GM19043 (cell line): ENCODE data around the gene RRP12.

Experiments used
- ATAC-seq: cut with Tn5 transposase; IDR thresholded peaks from one replicate; pipeline ENCODE4 v1.9.1; 2021; ENCODE audit warnings: low read depth; ENCODE audit not compliant: unreplicated experiment

Gene RRP12

GRCh38 chr10:97336942-97337831 is 64.0 kb downstream of the RRP12 start:
- no peak for ATAC-seq

DNA sequence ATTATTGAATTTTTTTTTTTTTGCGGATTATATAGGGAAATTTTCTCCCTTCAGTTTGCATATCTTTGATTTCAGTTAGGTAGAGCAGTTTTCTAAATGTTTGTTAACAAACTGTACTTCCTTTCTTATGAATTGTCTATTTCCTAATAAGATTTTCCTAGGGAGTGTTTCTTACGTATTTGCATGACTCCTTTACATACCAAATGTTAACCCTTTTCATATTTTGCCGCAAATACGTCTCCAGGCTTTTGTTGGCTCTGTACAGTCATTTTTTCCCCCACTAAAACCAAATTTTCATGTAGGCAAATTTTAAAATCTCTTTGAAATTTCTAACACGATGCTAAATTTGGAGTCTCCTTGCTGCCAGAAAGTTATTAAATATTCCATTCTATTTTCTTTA is 64.7 kb downstream of the RRP12 start:
- ATAC-seq, result no peak

- ATAC-seq, result no peak
These were observed 65.1 kb downstream of the RRP12 start for GRCh38 chr10:97336006-97336405.

DNA sequence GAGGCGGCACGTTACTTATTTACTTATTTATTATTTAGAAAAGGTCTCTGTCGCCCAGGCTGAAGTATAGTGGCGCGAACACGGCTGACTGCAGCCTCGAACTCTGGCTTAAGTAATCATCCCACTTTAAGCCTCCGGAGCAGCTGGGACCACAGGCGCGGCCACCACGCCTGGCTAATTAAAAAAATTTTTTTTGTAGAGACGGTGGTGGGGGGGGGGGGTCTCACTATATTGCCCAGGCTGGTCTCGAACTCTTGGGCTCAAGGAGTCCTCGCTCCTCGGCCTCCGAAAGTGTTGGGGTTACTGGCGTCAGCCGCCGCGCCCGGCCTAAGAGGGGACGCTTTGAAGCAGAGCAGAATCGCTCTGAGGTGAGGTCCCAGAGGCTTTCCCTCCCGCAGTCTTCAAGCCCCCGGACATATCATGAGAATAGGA is 65.9 kb downstream of the RRP12 start:
- no peak for ATAC-seq

DNA sequence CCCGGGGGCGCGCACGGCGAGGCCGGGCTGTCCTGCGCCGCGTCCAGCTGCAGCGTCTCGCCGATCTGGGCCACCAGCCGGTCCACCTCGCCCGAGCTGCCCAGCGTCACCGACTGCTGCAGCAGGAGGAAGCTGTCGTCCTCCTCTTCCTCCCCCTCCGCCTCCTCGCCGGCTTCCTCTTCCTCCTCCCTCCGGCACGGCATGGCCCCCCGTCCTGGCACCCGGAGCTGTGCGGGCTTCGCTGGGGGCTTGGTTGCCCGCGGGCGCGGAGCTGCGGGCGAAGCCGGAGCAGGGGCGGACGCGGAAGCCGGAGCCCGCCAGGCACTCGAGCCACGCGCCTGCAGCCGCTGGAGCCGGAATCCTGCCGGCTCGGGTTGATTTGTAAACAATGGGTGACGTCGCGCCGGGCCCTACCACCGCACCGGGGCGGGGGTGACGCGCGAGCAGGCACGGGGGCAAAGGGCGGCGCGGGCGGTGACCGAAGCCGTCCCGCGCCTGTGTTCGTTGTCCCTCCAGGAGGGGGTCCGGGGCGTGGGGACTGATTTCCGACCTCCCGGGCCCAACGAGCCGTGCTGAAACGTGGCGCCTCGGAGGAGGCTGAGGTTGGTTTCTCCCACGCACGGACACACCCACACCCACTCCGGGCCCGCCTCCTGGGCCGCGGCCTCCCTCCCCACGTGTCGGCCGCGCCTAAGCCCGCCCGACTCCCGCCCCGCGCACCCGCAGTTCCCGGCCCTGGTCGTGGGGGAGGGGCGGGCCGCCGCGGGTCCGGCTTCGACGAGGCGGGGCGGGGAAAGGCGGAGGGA is 66.6 kb downstream of the RRP12 start, which contains the start of gene FRAT2:
Gene FRAT2, minus strand, starts transcription at position 360 of the 806 bp plus-strand sequence. Its CDS starts 157 bp downstream, at position 203.
- ATAC-seq, result peak; percentile 79

GRCh38 chr10:97333601-97334369 is 67.4 kb downstream of the RRP12 start:
- no peak for ATAC-seq

DNA sequence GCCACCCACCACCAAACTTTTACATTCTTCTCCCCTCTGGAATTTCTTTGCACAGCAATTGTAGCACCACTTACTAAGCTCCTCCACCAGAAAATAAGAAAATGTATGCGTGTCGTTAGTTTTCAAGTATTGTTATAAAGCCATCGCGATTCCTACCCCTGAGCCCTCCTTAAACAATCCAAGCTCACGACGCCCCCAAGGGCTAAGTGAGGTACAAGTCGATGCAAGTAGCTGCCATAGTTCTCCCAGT is 67.9 kb downstream of the RRP12 start:
- no peak for ATAC-seq

DNA sequence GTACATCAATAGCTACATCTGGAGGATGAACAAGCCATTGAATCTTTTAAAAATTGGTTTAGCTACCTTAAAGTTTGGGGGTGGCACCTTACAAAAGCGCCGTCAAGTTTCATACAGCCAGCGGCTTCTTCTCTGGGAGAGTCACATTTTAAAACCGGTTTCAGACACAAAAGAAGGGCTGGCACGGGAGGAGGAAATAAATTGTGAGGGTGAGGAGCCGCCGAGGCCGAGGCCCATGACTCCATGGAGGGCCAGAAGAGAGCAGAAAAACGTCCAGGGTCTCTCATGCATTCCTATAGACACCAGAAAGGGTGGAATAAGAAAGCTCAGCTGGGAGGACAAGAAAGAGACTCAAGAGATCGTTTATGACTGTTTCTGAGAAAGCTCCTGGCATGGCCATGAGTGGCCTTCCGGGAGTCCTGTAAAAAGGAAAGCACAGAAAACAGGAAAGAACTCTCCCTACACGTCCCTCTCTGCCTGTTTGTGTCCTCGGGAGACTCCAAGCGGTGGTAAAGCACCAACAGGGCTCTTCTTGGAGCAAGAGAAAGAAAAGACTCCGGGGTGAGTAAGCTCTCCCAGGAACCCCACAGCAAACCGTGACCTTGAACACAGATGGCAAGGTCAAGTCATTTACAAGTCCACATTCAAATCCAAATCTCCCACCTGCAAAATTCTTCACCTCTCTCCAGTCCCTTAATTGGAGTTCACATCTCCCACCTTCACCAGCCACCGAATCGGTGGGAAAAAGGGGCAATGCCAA is 68.4 kb downstream of the RRP12 start:
- ATAC-seq, result no peak

- no peak for ATAC-seq
These were observed 69.9 kb downstream of the RRP12 start for GRCh38 chr10:97331153-97331703.

DNA sequence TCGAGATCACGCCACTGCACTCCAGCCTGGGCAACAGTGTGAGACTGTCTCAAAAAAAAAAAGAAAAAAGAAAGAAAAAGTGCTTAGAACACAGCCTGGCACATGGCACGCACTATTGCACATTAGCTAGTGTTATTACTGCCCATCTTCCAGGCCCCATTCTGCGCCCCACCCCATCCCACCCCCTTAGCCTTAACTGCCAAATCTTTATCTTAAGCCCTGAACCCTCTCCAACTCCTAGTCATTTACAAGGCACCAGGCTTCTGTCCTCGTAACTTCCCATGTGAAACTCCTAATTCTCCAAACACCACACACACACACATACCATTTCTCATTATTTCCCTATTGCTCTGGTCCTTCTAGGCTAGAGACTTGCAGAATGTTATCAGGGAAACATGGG is 71.4 kb downstream of the RRP12 start:
- ATAC-seq, result no peak

DNA sequence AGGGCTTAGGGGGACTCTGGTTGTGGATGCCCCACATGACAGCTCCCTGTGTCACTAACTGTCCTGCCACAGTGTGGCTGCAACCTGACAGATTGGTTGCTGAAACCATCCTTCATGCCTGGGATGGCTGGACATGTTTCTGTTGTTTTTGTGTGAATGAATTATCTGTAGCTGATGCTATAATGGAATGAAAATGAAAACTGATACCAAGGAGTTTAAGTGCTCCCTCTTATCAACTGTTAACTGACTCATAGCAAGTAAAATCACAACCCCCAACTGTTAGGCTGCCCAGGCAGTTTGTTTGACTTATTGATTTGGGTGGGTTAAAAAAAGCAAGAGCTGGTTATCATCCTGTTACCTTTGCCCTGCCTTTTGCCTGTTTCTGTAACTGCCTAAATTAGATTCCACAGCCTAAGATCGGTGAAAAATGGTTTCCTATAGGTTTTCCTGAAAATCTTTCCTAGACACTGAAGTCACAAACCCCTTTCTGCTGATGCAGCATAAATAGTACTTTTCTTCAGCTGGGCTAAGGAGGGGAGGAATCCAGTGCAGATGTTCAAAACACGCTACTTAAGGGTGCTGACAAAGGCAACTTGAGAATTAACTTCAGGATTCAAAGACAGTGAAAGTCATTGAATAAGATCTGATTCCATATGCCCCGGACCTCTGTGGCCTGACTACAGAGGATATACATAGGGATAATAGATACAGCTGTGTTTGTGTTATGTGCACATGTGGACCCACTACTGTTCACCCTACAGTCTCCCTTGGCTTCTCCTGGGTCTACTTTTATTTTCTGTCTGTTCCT is 72.3 kb downstream of the RRP12 start:
- ATAC-seq, result no peak

DNA sequence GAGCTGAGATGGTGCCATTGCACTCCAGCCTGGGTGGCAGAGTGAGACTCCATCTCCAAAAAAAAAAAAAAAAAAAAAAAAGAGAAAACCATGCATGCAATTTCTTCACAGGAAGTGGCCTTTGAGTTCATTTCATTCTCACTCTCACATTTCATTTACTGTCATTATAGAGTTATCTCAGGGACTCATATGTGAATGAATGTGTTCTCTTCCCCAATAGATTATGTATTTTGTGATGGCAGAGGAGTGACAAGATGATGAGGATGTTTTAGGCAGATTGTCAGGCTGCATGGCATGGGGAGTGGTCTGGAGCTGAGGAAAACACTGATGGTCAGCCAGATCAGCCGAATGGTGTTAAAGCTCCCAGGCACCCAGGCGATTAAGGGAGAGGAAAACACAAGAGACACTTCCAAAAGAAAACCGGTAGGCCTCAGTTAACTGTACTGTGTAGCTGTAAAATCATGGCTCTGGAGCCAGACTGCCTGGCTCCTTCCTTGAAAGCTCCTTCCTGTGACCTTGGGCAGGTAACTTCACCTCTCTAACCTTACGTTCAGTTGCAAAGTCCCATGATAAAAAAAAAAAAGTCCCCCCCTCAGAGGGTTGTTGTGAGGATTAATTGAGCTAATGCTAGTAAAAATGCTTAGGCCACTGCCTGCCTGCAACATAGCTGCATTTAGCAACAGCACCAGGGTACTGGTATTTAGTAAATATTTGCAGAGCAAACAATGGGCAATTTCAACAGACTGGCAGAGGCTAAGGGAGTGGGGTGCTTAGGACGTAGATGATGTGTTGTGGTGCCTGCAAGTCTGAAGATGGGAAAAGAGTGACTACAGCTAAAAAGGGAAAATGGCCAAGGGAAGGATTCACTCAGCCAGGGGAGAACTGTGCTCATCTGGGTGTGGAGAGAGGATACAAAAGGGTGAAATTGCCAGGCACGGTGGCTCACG is 73.5 kb downstream of the RRP12 start:
- ATAC-seq, result no peak

DNA sequence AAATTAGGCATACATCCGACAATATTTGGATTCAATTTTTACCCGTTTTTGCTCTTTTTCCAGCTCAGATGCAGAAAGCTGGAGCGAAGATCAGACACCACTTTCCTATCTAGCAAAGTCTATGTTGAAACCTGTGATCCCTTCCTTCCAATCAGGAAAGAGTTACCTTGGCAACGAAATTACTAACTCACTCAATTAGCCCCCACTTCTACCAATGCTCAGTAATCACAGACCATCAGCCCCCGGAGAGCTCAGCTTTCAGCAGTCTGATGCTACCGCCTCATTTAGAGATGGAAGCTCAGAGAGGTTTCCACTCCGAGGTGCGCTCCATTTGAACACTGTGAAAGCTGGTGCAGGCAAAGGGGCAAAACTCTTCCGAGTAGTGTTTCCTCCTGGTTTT is 75.4 kb downstream of the RRP12 start:
- no peak for ATAC-seq

DNA sequence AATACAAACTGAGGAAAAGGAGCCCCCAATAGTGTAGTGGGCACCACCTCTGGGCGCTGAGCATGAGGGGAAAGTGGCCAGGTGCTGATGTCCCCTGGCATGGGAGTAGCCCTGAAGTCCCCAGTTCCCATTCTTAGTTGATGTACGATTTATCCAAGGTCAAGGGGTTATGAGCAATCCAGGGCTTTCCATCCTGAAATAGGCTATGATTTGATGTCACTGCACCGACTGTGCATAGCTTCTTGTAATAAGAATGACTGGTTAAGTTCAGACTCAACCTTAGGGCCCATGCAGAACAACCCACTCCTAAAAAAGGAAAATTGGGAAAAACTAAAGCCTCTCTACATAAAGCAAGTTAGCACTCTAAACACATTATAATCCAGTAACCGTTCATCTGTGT is 77.6 kb downstream of the RRP12 start:
- no peak for ATAC-seq

DNA sequence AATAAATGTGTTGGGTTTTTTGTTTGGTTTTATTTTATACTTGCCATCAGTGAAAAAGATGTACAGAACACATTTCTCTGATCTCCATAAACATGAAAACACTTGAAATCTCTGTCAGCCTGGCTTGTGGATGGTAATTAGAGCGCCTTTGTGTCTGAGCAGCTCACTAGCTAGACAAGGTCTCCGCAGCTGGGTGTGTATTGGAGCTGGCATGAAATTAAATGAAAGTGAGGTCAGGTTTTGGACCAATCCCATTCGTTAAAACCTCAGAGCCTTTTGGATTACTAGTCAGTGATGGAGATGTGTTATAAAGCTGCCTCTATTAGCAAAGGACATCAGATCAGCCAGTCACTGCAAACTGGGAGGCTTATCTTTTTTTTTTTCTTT is 79.3 kb downstream of the RRP12 start:
- ATAC-seq, result no peak

DNA sequence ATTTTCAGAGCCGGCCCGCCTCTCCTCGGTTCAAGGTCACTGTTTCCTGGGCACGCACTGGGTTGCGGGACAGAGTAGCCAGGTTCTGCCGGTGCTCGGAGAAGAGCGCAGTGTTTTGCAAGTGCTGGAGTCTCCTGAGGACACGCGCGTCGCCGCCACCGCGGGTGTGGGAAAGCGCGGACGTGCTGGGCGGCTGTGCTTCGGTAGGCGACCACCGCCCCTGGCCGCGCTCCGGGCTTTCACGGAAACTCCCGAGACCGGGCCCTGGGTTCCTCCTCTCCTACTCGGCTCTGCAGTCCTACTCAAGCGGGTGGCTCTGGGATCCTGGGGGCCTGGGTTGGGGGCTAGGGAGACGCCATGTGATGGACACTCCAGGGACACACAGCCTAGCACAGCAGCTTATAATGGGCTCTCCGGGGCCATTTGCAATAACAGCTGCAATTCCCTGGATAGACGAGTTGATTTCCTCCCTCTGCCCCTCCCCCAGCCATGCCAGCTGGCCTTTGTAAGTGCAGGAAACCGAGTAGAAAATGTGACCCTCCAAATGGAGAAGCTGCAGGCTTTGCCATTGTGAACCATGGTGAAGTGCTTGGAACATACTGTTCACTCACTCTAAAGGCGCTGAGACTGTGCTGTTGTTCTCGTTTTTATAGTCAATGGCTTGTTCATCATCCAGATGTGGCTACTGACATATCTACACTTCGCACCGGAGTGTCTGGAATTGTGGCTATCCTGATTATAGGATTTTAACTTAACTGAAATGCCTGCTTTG is 79.9 kb downstream of the RRP12 start:
- ATAC-seq, result no peak

- ATAC-seq, result no peak
These were observed 80.6 kb downstream of the RRP12 start for GRCh38 chr10:97320480-97321031.
